HepG2 (cell line): Measurements from ENCODE around the gene ZFR. TPM values are rescaled to one million over a fixed set of nuclear protein-coding genes. Genes with fewer than 3 reads are reported as not detected.

Source experiments
- ARNTL ChIP-seq: sonication (generic); formaldehyde crosslinking; IDR thresholded peaks from 2 replicates; pipeline ENCODE4 v1.4.0; 2020; ENCODE audit warnings: mild to moderate bottlenecking, missing genetic modification reagents
- ATF7-NPFF ChIP-seq: sonication (generic); formaldehyde crosslinking; IDR thresholded peaks from 2 replicates; pipeline ENCODE4 v1.8.1; 2023; ENCODE audit warnings: mild to moderate bottlenecking, low read depth, missing genetic modification reagents, moderate library complexity
- ATRX ChIP-seq: sonication (generic); formaldehyde crosslinking; IDR thresholded peaks from 2 replicates; pipeline ENCODE4 v1.4.0; 2020; ENCODE audit warnings: missing genetic modification reagents, borderline replicate concordance
- CBX2 ChIP-seq, 2 experiments: fragments of 200-600 bp in 1 of 2; sonication (generic); formaldehyde crosslinking in 1 of 2; IDR thresholded peaks; 2 replicates each; pipeline versions ENCODE4 v1.7.0 to v1.8.1; 2018 to 2022; ENCODE audit warnings: low read depth in 2 of 2, low read length in 1 of 2, mild to moderate bottlenecking in 1 of 2, missing genetic modification reagents in 1 of 2
- FOXM1 ChIP-seq: sonication (generic); formaldehyde crosslinking; IDR thresholded peaks from 2 replicates; pipeline ENCODE4 v1.5.0; 2020; ENCODE audit warnings: missing genetic modification reagents
- RELA ChIP-seq: sonication (generic); formaldehyde crosslinking; IDR thresholded peaks from 2 replicates; pipeline ENCODE4 v1.4.0; 2020; ENCODE audit warnings: missing genetic modification reagents
- RFX3 ChIP-seq: IDR thresholded peaks from 2 replicates; pipeline ENCODE4 v1.6.1; 2016; ENCODE audit warnings: missing biosample characterization, missing genetic modification reagents
- SAFB2 ChIP-seq: sonication (generic); formaldehyde crosslinking; IDR thresholded peaks from 2 replicates; pipeline ENCODE4 v1.5.1; 2020; ENCODE audit warnings: missing genetic modification reagents, low read depth, mild to moderate bottlenecking, borderline replicate concordance
- SMYD3 ChIP-seq: sonication (generic); formaldehyde crosslinking; IDR thresholded peaks from 2 replicates; pipeline ENCODE4 v1.8.1; 2023; ENCODE audit warnings: mild to moderate bottlenecking, missing genetic modification reagents
- YY1 ChIP-seq: IDR thresholded peaks from 2 replicates; pipeline ENCODE4 v1.6.1; 2011; ENCODE audit warnings: low read length, low read depth, moderate library complexity, mild to moderate bottlenecking; ENCODE audit not compliant: insufficient read depth, insufficient replicate concordance
- ZBTB7A ChIP-seq: sonication (generic); formaldehyde crosslinking; IDR thresholded peaks from 2 replicates; pipeline ENCODE4 v1.8.0; 2022; ENCODE audit warnings: mild to moderate bottlenecking, missing genetic modification reagents
- ZIK1 ChIP-seq: sonication (generic); formaldehyde crosslinking; IDR thresholded peaks from 2 replicates; pipeline ENCODE4 v1.5.0; 2020; ENCODE audit warnings: mild to moderate bottlenecking, low read depth, missing genetic modification reagents, borderline replicate concordance
- ZMYM3 ChIP-seq: sonication (generic); formaldehyde crosslinking; IDR thresholded peaks from 2 replicates; pipeline ENCODE4 v1.5.1; 2020; ENCODE audit warnings: mild to moderate bottlenecking, missing genetic modification reagents
- ZMYM4 ChIP-seq: sonication (generic); formaldehyde crosslinking; IDR thresholded peaks from 2 replicates; pipeline ENCODE4 v1.8.1; 2023; ENCODE audit warnings: mild to moderate bottlenecking, missing genetic modification reagents
- ZNF10 ChIP-seq: sonication (generic); formaldehyde crosslinking; IDR thresholded peaks from 2 replicates; pipeline ENCODE4 v1.4.0; 2020; ENCODE audit warnings: mild to moderate bottlenecking, low read depth, missing genetic modification reagents, borderline replicate concordance
- ZNF354B ChIP-seq: sonication (generic); formaldehyde crosslinking; IDR thresholded peaks from 2 replicates; pipeline ENCODE4 v1.8.0; 2022; ENCODE audit warnings: mild to moderate bottlenecking, missing genetic modification reagents
- ZNF678 ChIP-seq: sonication (generic); formaldehyde crosslinking; IDR thresholded peaks from 2 replicates; pipeline ENCODE4 v1.4.0; 2020; ENCODE audit warnings: mild to moderate bottlenecking, missing genetic modification reagents
- ZNF878 ChIP-seq: sonication (generic); formaldehyde crosslinking; IDR thresholded peaks from 2 replicates; pipeline ENCODE4 v1.8.1; 2023; ENCODE audit warnings: mild to moderate bottlenecking, missing genetic modification reagents, moderate library complexity
- polyA plus RNA-seq, 8 experiments: library from polyadenylated mRNA; depleted of rRNA in 3 of 8; stranded (reverse) in 7 of 8; unstranded in 1 of 8; fragments of >200 nt; fragmentation: Illumina TruSeq in 4 of 8; extraction: Trizol in 4 of 8; gene quantifications; 2 replicates each; pipeline versions ENCODE4 v1.2.1 to v1.2.3, GENCODE V29; 2011 to 2016; ENCODE audit warnings: low read depth in 4 of 8, missing spikeins in 1 of 8, mixed read lengths in 1 of 8; ENCODE audit not compliant: insufficient read depth in 1 of 8
- total RNA-seq, 5 experiments: library from RNA; depleted of rRNA; stranded (reverse); fragments of >200 nt; fragmentation: Illumina TruSeq; extraction: Trizol; gene quantifications; 2 replicates each; pipeline ENCODE4 v1.2.3, GENCODE V29; 2016; ENCODE audit warnings: low read depth in 1 of 5
- TF ChIP-seq, protein P1 (sequence below): sonication (generic); formaldehyde crosslinking; IDR thresholded peaks from 2 replicates; pipeline ENCODE4 v1.8.1; 2023; ENCODE audit warnings: missing genetic modification reagents, mild to moderate bottlenecking, borderline replicate concordance
- TF ChIP-seq, protein P2 (sequence below): sonication (generic); formaldehyde crosslinking; IDR thresholded peaks from 2 replicates; pipeline ENCODE4 v1.4.0; 2020; ENCODE audit warnings: missing genetic modification reagents, borderline replicate concordance
- TF ChIP-seq, protein P3 (sequence below): sonication (generic); formaldehyde crosslinking; conservative IDR thresholded peaks from 2 replicates; pipeline ENCODE4 v1.8.0; 2022; ENCODE audit warnings: mild to moderate bottlenecking, moderate library complexity, missing genetic modification reagents
- TF ChIP-seq, protein P4 (sequence below): sonication (generic); formaldehyde crosslinking; IDR thresholded peaks from 2 replicates; pipeline ENCODE4 v1.5.0; 2020; ENCODE audit warnings: mild to moderate bottlenecking, low read depth, missing genetic modification reagents, borderline replicate concordance

Gene ZFR
- total and polyA plus RNA-seq, 2 of the 13 experiments (the other 11 are each of a cell fraction or from before 2014, with no cell fraction given) = 89.0 to 92.8 TPM

DNA sequence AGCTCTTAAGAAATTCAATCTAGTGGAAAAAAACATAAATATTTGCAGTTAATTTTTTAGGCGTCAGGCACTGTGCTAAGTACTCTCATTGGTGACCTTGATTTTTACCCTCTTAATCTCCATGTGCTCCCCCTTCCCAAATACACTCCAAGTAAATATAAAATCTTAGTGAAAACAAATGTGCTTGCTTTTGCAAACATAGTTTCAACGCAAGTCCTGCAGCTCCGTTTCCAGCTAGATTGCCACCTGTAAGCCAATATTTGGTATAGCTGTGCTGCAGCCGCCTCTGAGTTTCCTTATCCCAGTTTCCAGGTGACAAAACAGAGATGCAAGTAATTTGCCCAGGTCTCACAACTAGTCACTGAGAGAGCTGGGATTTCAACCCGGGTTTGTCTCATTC, 129.9 kb downstream of the ZFR start (continued):
- TF ChIP-seq ZBTB7A (no peak), ARNTL (CRISPR knock-in tag) (no peak), ATF7-NPFF (CRISPR knock-in tag) (no peak), ZNF678 (CRISPR knock-in tag) (no peak), ZNF10 (CRISPR knock-in tag) (no peak), SMYD3 (CRISPR knock-in tag) (no peak), CBX2 (IDR thresholded peaks at IDR 0.05; ENCODE audit: low read depth, low read length) (no peak), CBX2 (CRISPR knock-in tag; IDR thresholded peaks at IDR 0.05; ENCODE audit: low read depth) (no peak), ZIK1 (CRISPR knock-in tag) (no peak), ATRX (no peak), SAFB2 (CRISPR knock-in tag) (no peak), ZNF354B (CRISPR knock-in tag) (no peak), FOXM1 (CRISPR knock-in tag) (no peak), ZMYM4 (0 out of 2 replicates have a peak, but pooled peaks have one; percentile 31), YY1 (no peak), ZMYM3 (no peak), RELA (CRISPR knock-in tag) (no peak), RFX3 (CRISPR knock-in tag) (no peak), ZNF878 (no peak)
- TF ChIP-seq, protein P1, sequence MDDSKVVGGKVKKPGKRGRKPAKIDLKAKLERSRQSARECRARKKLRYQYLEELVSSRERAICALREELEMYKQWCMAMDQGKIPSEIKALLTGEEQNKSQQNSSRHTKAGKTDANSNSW (CRISPR knock-in tag) = no peak
- TF ChIP-seq, protein P2, sequence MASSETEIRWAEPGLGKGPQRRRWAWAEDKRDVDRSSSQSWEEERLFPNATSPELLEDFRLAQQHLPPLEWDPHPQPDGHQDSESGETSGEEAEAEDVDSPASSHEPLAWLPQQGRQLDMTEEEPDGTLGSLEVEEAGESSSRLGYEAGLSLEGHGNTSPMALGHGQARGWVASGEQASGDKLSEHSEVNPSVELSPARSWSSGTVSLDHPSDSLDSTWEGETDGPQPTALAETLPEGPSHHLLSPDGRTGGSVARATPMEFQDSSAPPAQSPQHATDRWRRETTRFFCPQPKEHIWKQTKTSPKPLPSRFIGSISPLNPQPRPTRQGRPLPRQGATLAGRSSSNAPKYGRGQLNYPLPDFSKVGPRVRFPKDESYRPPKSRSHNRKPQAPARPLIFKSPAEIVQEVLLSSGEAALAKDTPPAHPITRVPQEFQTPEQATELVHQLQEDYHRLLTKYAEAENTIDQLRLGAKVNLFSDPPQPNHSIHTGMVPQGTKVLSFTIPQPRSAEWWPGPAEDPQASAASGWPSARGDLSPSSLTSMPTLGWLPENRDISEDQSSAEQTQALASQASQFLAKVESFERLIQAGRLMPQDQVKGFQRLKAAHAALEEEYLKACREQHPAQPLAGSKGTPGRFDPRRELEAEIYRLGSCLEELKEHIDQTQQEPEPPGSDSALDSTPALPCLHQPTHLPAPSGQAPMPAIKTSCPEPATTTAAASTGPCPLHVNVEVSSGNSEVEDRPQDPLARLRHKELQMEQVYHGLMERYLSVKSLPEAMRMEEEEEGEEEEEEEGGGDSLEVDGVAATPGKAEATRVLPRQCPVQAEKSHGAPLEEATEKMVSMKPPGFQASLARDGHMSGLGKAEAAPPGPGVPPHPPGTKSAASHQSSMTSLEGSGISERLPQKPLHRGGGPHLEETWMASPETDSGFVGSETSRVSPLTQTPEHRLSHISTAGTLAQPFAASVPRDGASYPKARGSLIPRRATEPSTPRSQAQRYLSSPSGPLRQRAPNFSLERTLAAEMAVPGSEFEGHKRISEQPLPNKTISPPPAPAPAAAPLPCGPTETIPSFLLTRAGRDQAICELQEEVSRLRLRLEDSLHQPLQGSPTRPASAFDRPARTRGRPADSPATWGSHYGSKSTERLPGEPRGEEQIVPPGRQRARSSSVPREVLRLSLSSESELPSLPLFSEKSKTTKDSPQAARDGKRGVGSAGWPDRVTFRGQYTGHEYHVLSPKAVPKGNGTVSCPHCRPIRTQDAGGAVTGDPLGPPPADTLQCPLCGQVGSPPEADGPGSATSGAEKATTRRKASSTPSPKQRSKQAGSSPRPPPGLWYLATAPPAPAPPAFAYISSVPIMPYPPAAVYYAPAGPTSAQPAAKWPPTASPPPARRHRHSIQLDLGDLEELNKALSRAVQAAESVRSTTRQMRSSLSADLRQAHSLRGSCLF = no peak
- TF ChIP-seq, protein P3, sequence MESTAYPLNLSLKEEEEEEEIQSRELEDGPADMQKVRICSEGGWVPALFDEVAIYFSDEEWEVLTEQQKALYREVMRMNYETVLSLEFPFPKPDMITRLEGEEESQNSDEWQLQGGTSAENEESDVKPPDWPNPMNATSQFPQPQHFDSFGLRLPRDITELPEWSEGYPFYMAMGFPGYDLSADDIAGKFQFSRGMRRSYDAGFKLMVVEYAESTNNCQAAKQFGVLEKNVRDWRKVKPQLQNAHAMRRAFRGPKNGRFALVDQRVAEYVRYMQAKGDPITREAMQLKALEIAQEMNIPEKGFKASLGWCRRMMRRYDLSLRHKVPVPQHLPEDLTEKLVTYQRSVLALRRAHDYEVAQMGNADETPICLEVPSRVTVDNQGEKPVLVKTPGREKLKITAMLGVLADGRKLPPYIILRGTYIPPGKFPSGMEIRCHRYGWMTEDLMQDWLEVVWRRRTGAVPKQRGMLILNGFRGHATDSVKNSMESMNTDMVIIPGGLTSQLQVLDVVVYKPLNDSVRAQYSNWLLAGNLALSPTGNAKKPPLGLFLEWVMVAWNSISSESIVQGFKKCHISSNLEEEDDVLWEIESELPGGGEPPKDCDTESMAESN (CRISPR knock-in tag) = no peak
- TF ChIP-seq, protein P4, sequence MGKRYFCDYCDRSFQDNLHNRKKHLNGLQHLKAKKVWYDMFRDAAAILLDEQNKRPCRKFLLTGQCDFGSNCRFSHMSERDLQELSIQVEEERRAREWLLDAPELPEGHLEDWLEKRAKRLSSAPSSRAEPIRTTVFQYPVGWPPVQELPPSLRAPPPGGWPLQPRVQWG = no peak
